ENCODE data around the gene SGK1.

Gene SGK1

GRCh38 chr6:134161041-134161440 is 156.9 kb downstream of the SGK1 start:
- Histone ChIP-seq H3K4me1 (ENCODE audit: insufficient read depth, low read length, severe bottlenecking) (no peaks in the 10 kb centered on the region), H3K27me3 (ENCODE audit: insufficient read depth, low read length) (no peaks in the 10 kb centered on the region; the same call in 1 of the 2 replicates), H3K4me2 (ENCODE audit: low read length) (no peak overlapping the region), H3K27ac (ENCODE audit: low read depth, low read length, poor library complexity, severe bottlenecking) (no peak overlapping the region), H2AFZ (ENCODE audit: low read length) (no peak overlapping the region), H3K9me3 (ENCODE audit: low read length) (no peaks in the 10 kb centered on the region), H3K9me2 (ENCODE audit: low read depth, low read length) (no peaks in the 10 kb centered on the region), H3K4me3 (ENCODE audit: low read depth, low read length, poor library complexity, severe bottlenecking) (no peak overlapping the region), H3K9ac (ENCODE audit: low read length) (no peak overlapping the region), H3F3A (ENCODE audit: insufficient read depth, low read length) (no peaks in the 10 kb centered on the region), H4K20me1 (ENCODE audit: insufficient read depth, low read length) (no peaks in the 10 kb centered on the region), H3K36me3 (ENCODE audit: insufficient read depth, low read length) (no peaks in the 10 kb centered on the region), H3K79me2 (ENCODE audit: insufficient read depth, low read length) (no peaks in the 10 kb centered on the region)
- TF ChIP-seq CTCF (IDR thresholded peaks at IDR 0.05; ENCODE audit: low read length) (no peak), EZH2 (IDR thresholded peaks at IDR 0.05; ENCODE audit: borderline replicate concordance, low read length) (no peak)

- Histone ChIP-seq H3K9me3 (ENCODE audit: low read length) (no peaks in the 10 kb centered on the region), H3F3A (ENCODE audit: insufficient read depth, low read length) (no peaks in the 10 kb centered on the region), H3K79me2 (ENCODE audit: insufficient read depth, low read length) (no peaks in the 10 kb centered on the region)
Measured at GRCh38 chr6:134152767-134153485, 165.0 kb downstream of the SGK1 start.

GRCh38 chr6:134148566-134148965 is 169.3 kb downstream of the SGK1 start:
- TF ChIP-seq CTCF (IDR thresholded peaks at IDR 0.05; ENCODE audit: low read length) (no peak), EZH2 (IDR thresholded peaks at IDR 0.05; ENCODE audit: borderline replicate concordance, low read length) (no peak)
- H3F3A ChIP-seq (ENCODE audit: insufficient read depth, low read length), result no peaks in the 10 kb centered on the region
- no peaks in the 10 kb centered on the region for H3K9me3 ChIP-seq (ENCODE audit: low read length)
- no peaks in the 10 kb centered on the region for H3K36me3 ChIP-seq (ENCODE audit: insufficient read depth, low read length)
- no peaks in the 10 kb centered on the region for H3K27me3 ChIP-seq (ENCODE audit: insufficient read depth, low read length)
- H2AFZ ChIP-seq (ENCODE audit: low read length), result no peak overlapping the region
- no peak overlapping the region for H3K4me2 ChIP-seq (ENCODE audit: low read length)
- no peak overlapping the region for H3K4me3 ChIP-seq (ENCODE audit: low read depth, low read length, poor library complexity, severe bottlenecking)
- no peak overlapping the region for H3K27ac ChIP-seq (ENCODE audit: low read depth, low read length, poor library complexity, severe bottlenecking)
- H3K9me2 ChIP-seq (ENCODE audit: low read depth, low read length), result no peaks in the 10 kb centered on the region
- H4K20me1 ChIP-seq (ENCODE audit: insufficient read depth, low read length), result no peaks in the 10 kb centered on the region
- no peaks in the 10 kb centered on the region for H3K79me2 ChIP-seq (ENCODE audit: insufficient read depth, low read length)
- H3K9ac ChIP-seq (ENCODE audit: low read length), result no peak overlapping the region
- no peaks in the 10 kb centered on the region for H3K4me1 ChIP-seq (ENCODE audit: insufficient read depth, low read length, severe bottlenecking)

More at GRCh38 chr6:134152767-134153485, 165.0 kb downstream of the SGK1 start:
- Histone ChIP-seq H2AFZ (ENCODE audit: low read length) (no peak overlapping the region), H3K4me2 (ENCODE audit: low read length) (no peak overlapping the region), H3K9me2 (ENCODE audit: low read depth, low read length) (no peaks in the 10 kb centered on the region), H3K9ac (ENCODE audit: low read length) (no peak overlapping the region), H3K4me1 (ENCODE audit: insufficient read depth, low read length, severe bottlenecking) (no peaks in the 10 kb centered on the region), H3K4me3 (ENCODE audit: low read depth, low read length, poor library complexity, severe bottlenecking) (no peak overlapping the region), H3K36me3 (ENCODE audit: insufficient read depth, low read length) (no peaks in the 10 kb centered on the region), H3K27me3 (ENCODE audit: insufficient read depth, low read length) (no peaks in the 10 kb centered on the region), H3K27ac (ENCODE audit: low read depth, low read length, poor library complexity, severe bottlenecking) (no peak overlapping the region), H4K20me1 (ENCODE audit: insufficient read depth, low read length) (no peaks in the 10 kb centered on the region)
- TF ChIP-seq EZH2 (IDR thresholded peaks at IDR 0.05; ENCODE audit: borderline replicate concordance, low read length) (no peak), CTCF (IDR thresholded peaks at IDR 0.05; ENCODE audit: low read length) (no peak)
